ENCODE results near the gene SLC8B1.

SLC8B1 gene

GRCh38 chr12:113333418-113333750 is 1.5 kb downstream of the SLC8B1 start:
- H3K9ac ChIP-seq (ENCODE audit: low read length) = no peak overlapping the region
- H3K4me1 ChIP-seq (ENCODE audit: control insufficient read depth, insufficient read depth, low read length) = 0 out of 2 replicates have a peak, but pooled peaks cover 8% of the 10 kb centered on the region
- H3K4me3 ChIP-seq (ENCODE audit: low read depth, low read length) = no peak overlapping the region
- peaks cover 10% of the 10 kb centered on the region for H3K27me3 ChIP-seq (ENCODE audit: control insufficient read depth, insufficient read depth, low read length)
- no peak overlapping the region for H3K27ac ChIP-seq (ENCODE audit: low read depth, low read length)
- no peaks in the 10 kb centered on the region for H3K9me3 ChIP-seq (ENCODE audit: control insufficient read depth, insufficient read depth, low read depth, low read length)
- peaks cover 8% of the 10 kb centered on the region; the same call in 1 of the 2 replicates for H3K36me3 ChIP-seq (ENCODE audit: control insufficient read depth, insufficient read depth, low read length)

DNA sequence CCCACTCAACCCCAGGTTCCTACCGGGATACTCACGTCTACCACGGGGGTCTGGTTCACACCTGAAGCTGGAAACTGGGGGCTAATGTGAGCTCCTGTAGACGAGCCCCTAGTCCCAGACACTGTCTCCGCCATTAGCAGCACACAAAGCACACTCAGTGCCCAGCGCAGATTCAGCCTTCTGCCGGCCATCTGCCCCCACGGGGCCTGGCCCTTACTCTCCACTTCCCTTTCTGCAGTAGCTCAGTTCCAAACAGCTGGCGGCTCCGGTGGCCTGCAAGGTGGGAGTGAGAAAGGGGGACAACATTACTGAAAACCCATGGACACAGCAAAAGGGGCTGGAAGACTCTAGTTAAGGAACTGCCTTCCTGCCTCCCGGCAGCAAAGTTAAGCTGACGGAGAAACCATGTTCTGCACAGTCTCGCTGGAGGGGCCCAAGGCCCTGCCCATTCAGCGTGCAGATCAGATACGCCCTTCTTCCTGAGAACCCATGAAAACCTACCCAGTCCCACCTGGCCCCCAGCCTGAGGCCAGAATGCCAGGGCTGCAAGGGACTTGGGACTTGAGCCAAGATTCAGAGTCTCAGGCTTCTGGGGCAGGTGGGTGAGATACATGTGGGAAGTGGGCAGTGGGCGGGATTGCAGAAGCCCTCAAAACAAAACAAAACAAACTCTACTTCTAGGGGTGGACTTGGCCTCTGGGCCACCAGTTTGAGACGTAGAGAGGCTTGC is 2.1 kb downstream of the SLC8B1 start:
- no peak overlapping the region for H3K4me3 ChIP-seq (ENCODE audit: low read depth, low read length)
- H3K36me3 ChIP-seq (ENCODE audit: control insufficient read depth, insufficient read depth, low read length) = peaks cover 8% of the 10 kb centered on the region; the same call in 1 of the 2 replicates
- no peaks in the 10 kb centered on the region for H3K9me3 ChIP-seq (ENCODE audit: control insufficient read depth, insufficient read depth, low read depth, low read length)
- H3K27ac ChIP-seq (ENCODE audit: low read depth, low read length) = no peak overlapping the region
- H3K4me1 ChIP-seq (ENCODE audit: control insufficient read depth, insufficient read depth, low read length) = 0 out of 2 replicates have a peak, but pooled peaks cover 8% of the 10 kb centered on the region
- H3K9ac ChIP-seq (ENCODE audit: low read length) = no peak overlapping the region
- H3K27me3 ChIP-seq (ENCODE audit: control insufficient read depth, insufficient read depth, low read length) = peaks cover 10% of the 10 kb centered on the region

DNA sequence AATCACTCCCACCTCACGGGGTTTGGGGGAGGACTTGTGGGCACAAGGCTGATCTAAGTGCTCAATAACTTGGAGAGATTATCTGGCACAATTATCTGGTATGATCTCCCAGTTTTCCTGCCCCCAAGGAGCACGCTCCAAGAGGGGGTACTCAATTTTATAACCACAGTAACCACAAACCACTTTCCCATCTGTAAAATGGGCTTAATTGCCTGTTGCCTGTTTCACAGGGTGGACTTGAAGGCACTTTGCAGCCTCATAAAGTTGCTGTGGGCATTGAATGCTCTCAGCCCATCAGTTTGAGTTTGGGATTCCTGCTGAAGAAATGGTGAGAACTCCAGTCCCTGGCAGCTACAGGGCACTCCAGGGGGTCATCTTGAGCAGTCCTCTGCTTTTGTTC is 4.4 kb downstream of the SLC8B1 start:
- H3K4me3 ChIP-seq (ENCODE audit: low read depth, low read length) = no peak overlapping the region

DNA sequence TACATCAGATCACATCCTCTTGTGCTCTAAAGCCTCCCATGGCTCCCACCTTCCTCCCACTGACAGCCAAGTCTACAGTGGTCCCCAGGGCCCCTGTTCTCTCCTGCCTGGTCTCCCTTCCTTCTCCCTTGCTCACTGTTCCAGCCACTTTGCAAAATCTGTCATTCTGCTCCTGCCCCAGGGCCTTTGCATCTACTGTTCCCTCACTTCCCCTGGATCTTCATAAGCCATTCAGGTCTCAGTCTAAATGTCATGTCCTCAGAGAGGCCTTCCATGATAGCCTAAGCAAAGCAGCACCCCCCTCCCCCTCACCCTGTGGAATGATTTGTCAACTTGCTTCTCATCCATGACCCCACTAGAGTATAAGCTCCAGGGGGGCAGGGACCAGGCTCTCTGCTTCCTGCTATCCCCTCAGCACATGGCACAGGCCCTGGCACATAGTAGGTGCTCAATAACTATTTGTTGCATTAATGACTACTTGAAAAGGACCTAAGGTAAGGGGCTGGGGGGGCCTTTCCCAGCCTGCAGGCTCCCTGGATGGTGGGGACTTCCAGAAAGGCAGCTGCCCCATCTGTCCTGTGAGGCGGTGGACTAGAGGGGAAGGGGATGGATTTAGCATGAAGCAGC is 5.0 kb downstream of the SLC8B1 start:
- H3K36me3 ChIP-seq (ENCODE audit: control insufficient read depth, insufficient read depth, low read length) = peaks cover 8% of the 10 kb centered on the region; the same call in 1 of the 2 replicates
- no peak overlapping the region for H3K27ac ChIP-seq (ENCODE audit: low read depth, low read length)
- H3K9me3 ChIP-seq (ENCODE audit: control insufficient read depth, insufficient read depth, low read depth, low read length) = no peaks in the 10 kb centered on the region
- H3K9ac ChIP-seq (ENCODE audit: low read length) = no peak overlapping the region
- H3K27me3 ChIP-seq (ENCODE audit: control insufficient read depth, insufficient read depth, low read length) = peaks cover 10% of the 10 kb centered on the region
- H3K4me3 ChIP-seq (ENCODE audit: low read depth, low read length) = no peak overlapping the region
- H3K4me1 ChIP-seq (ENCODE audit: control insufficient read depth, insufficient read depth, low read length) = peaks cover 8% of the 10 kb centered on the region; the same call in 1 of the 2 replicates

More for the DNA sequence above, 4.4 kb downstream of the SLC8B1 start:
- Histone ChIP-seq H3K4me1 (ENCODE audit: control insufficient read depth, insufficient read depth, low read length) (peaks cover 8% of the 10 kb centered on the region; the same call in 1 of the 2 replicates), H3K36me3 (ENCODE audit: control insufficient read depth, insufficient read depth, low read length) (peaks cover 8% of the 10 kb centered on the region; the same call in 1 of the 2 replicates), H3K9ac (ENCODE audit: low read length) (no peak overlapping the region), H3K27ac (ENCODE audit: low read depth, low read length) (no peak overlapping the region), H3K27me3 (ENCODE audit: control insufficient read depth, insufficient read depth, low read length) (peaks cover 10% of the 10 kb centered on the region), H3K9me3 (ENCODE audit: control insufficient read depth, insufficient read depth, low read depth, low read length) (no peaks in the 10 kb centered on the region)

- Histone ChIP-seq H3K9ac (ENCODE audit: low read length) (no peak overlapping the region), H3K4me3 (ENCODE audit: low read depth, low read length) (no peak overlapping the region), H3K36me3 (ENCODE audit: control insufficient read depth, insufficient read depth, low read length) (peaks cover 8% of the 10 kb centered on the region; the same call in 1 of the 2 replicates), H3K27me3 (ENCODE audit: control insufficient read depth, insufficient read depth, low read length) (peaks cover 5% of the 10 kb centered on the region), H3K4me1 (ENCODE audit: control insufficient read depth, insufficient read depth, low read length) (peaks cover 5% of the 10 kb centered on the region; the same call in 1 of the 2 replicates), H3K9me3 (ENCODE audit: control insufficient read depth, insufficient read depth, low read depth, low read length) (no peaks in the 10 kb centered on the region), H3K27ac (ENCODE audit: low read depth, low read length) (no peak overlapping the region)
These were observed 5.7 kb downstream of the SLC8B1 start for GRCh38 chr12:113329022-113329790.

DNA sequence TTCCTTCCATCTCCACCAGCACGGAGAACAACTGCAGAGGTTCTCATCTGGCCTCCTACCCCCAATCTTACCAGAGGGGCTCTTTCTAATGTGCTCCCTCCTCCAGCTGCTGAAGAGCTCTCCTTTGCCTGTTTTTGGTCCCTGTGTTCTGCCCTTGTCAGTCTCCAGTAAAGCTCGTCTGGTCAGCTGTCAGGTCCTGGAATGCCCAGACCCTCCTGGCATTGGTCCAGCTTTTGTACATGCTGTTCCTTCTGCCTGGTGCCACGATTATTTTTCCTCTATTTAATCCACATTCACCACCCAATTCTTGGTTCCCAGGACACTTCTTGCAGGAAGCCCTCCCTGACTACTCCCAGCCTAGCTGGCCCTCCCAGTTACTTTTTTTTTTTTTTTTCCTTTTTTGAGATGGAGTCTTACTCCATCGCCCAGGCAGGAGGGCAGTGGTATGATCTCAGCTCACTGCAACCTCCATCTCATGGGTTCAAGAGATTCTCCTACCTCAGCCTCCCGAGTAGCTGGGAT is 6.5 kb downstream of the SLC8B1 start:
- H3K4me3 ChIP-seq (ENCODE audit: low read depth, low read length) = no peak overlapping the region
- H3K27ac ChIP-seq (ENCODE audit: low read depth, low read length) = no peak overlapping the region
- no peaks in the 10 kb centered on the region; the same call in 1 of the 2 replicates for H3K4me1 ChIP-seq (ENCODE audit: control insufficient read depth, insufficient read depth, low read length)
- H3K9ac ChIP-seq (ENCODE audit: low read length) = no peak overlapping the region
- no peaks in the 10 kb centered on the region for H3K9me3 ChIP-seq (ENCODE audit: control insufficient read depth, insufficient read depth, low read depth, low read length)
- peaks cover 8% of the 10 kb centered on the region; the same call in 1 of the 2 replicates for H3K36me3 ChIP-seq (ENCODE audit: control insufficient read depth, insufficient read depth, low read length)
- H3K27me3 ChIP-seq (ENCODE audit: control insufficient read depth, insufficient read depth, low read length) = no peaks in the 10 kb centered on the region

- Histone ChIP-seq H3K9me3 (ENCODE audit: control insufficient read depth, insufficient read depth, low read depth, low read length) (no peaks in the 10 kb centered on the region), H3K27me3 (ENCODE audit: control insufficient read depth, insufficient read depth, low read length) (no peaks in the 10 kb centered on the region), H3K36me3 (ENCODE audit: control insufficient read depth, insufficient read depth, low read length) (peaks cover 4% of the 10 kb centered on the region; the same call in 1 of the 2 replicates), H3K4me3 (ENCODE audit: low read depth, low read length) (no peak overlapping the region), H3K4me1 (ENCODE audit: control insufficient read depth, insufficient read depth, low read length) (no peaks in the 10 kb centered on the region; the same call in 1 of the 2 replicates), H3K27ac (ENCODE audit: low read depth, low read length) (no peak overlapping the region), H3K9ac (ENCODE audit: low read length) (no peak overlapping the region)
These were observed 8.0 kb downstream of the SLC8B1 start for GRCh38 chr12:113326775-113327395.

DNA sequence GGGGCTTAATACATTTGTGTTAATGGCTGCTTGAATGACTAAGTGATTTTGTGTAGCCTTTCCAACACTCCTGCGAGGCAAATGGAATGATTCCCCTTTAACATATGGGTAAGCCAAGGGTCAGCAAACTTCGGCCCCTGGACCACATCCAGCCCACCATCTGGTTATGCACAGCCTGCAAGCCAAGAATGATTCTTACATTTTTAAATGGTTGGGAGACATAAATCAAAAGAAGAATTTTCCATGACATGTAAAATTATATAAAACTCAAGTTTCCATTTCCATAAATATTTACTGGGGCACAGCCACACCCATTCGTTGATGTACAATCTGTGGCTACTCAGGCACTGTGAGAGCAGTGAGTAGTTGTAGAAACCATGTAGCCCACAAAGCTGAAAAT is 9.0 kb downstream of the SLC8B1 start:
- Histone ChIP-seq H3K9me3 (ENCODE audit: control insufficient read depth, insufficient read depth, low read depth, low read length) (no peaks in the 10 kb centered on the region), H3K27me3 (ENCODE audit: control insufficient read depth, insufficient read depth, low read length) (no peaks in the 10 kb centered on the region), H3K4me1 (ENCODE audit: control insufficient read depth, insufficient read depth, low read length) (no peaks in the 10 kb centered on the region; the same call in 1 of the 2 replicates), H3K4me3 (ENCODE audit: low read depth, low read length) (no peak overlapping the region), H3K9ac (ENCODE audit: low read length) (no peak overlapping the region), H3K27ac (ENCODE audit: low read depth, low read length) (no peak overlapping the region), H3K36me3 (ENCODE audit: control insufficient read depth, insufficient read depth, low read length) (peaks cover 3% of the 10 kb centered on the region; the same call in 1 of the 2 replicates)

DNA sequence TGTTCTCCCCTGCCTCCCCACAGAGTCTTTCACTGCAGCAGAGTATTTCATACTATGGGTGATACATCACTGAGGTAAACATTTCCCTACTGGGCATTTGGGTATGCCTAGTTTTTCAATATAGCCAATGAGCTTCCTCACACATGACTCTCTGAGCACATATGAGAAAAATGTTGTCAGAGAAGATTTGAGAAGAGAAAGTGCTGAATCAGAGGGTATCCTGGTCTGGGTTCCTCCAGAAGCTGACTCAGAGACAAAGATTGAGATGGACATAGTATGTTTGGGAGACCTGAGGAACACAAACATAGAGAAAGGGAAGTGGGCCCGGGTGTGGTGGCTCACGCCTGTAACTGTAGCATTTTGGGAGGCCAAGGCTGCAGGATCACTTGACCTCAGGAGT is 12.6 kb downstream of the SLC8B1 start:
- Histone ChIP-seq H3K36me3 (ENCODE audit: control insufficient read depth, insufficient read depth, low read length) (peaks cover 13% of the 10 kb centered on the region), H3K9ac (ENCODE audit: low read length) (no peak overlapping the region), H3K27me3 (ENCODE audit: control insufficient read depth, insufficient read depth, low read length) (no peaks in the 10 kb centered on the region), H3K9me3 (ENCODE audit: control insufficient read depth, insufficient read depth, low read depth, low read length) (no peaks in the 10 kb centered on the region), H3K27ac (ENCODE audit: low read depth, low read length) (no peak overlapping the region), H3K4me1 (ENCODE audit: control insufficient read depth, insufficient read depth, low read length) (no peaks in the 10 kb centered on the region; the same call in 1 of the 2 replicates), H3K4me3 (ENCODE audit: low read depth, low read length) (no peak overlapping the region)

- H3K9me3 ChIP-seq (ENCODE audit: control insufficient read depth, insufficient read depth, low read depth, low read length) = no peaks in the 10 kb centered on the region
- H3K36me3 ChIP-seq (ENCODE audit: control insufficient read depth, insufficient read depth, low read length) = peaks cover 17% of the 10 kb centered on the region
- no peak overlapping the region for H3K27ac ChIP-seq (ENCODE audit: low read depth, low read length)
- no peaks in the 10 kb centered on the region for H3K27me3 ChIP-seq (ENCODE audit: control insufficient read depth, insufficient read depth, low read length)
- no peaks in the 10 kb centered on the region for H3K4me1 ChIP-seq (ENCODE audit: control insufficient read depth, insufficient read depth, low read length)
- no peak overlapping the region for H3K9ac ChIP-seq (ENCODE audit: low read length)
- H3K4me3 ChIP-seq (ENCODE audit: low read depth, low read length) = no peak overlapping the region
These were observed 14.5 kb downstream of the SLC8B1 start for GRCh38 chr12:113320401-113320800.

All from HUES6 (cell line).